Right cardiac atrium (tissue), 5 donors: Measurements from ENCODE around the gene DUSP6. TPM values are rescaled to one million over a fixed set of nuclear protein-coding genes. Genes with fewer than 3 reads are reported as not detected.

Experiments
- ATAC-seq, 2 donors: fragments of 200-7000 bp; cut with Tn5 transposase; one replicate each; pipeline versions ENCODE4 v1.8.0 to v1.9.1; 2020; ENCODE audit warnings: moderate library complexity in 2 of 2, mild to moderate bottlenecking in 1 of 2
- DNase-seq, 3 donors: peaks; one replicate each; pipeline ENCODE4 v3.0.0-alpha.2; 2020
- H3K27ac ChIP-seq: one replicate; pipeline ENCODE4 v1.5.1; 2013; ENCODE audit warnings: mild to moderate bottlenecking, low read length, control low read depth, moderate library complexity
- H3K27me3 ChIP-seq: one replicate; pipeline ENCODE4 v1.6.1; 2013; ENCODE audit not compliant: control insufficient read depth, insufficient read depth
- H3K4me1 ChIP-seq: one replicate; pipeline ENCODE4 v1.6.1; 2013; ENCODE audit warnings: low read length; ENCODE audit not compliant: control insufficient read depth, insufficient read depth
- H3K4me3 ChIP-seq: one replicate; pipeline ENCODE4 v1.5.1; 2013; ENCODE audit warnings: low read length, control low read depth
- H3K9me3 ChIP-seq: one replicate; pipeline ENCODE4 v1.6.1; 2013; ENCODE audit warnings: low read length; ENCODE audit not compliant: control insufficient read depth
- WGBS: extraction: QIAGEN DNeasy Blood & Tissue Kit; methylation state at CpG from one replicate; pipeline ENCODE4 v1.1.7; 2013; 5-methylcytosine and 5-hydroxymethylcytosine counted together
- intact Hi-C, 4 donors: fragments of 100-400 bp; cut with DNase I; formaldehyde crosslinking; loops; one replicate each; pipeline versions ENCODE4 v1.11.0 to v1.14.0; 2022 to 2023
- polyA plus RNA-seq: library from polyadenylated mRNA; stranded (reverse); fragments of 200-250 nt; gene quantifications from one replicate; pipeline ENCODE4 v1.2.3, GENCODE V29; 2013
- total RNA-seq, 4 donors: library from RNA; stranded (reverse); fragmentation: NEBNext Ultra II Directional; extraction: Animal tissue kit (Norgen Biotek cat#: 25700); gene quantifications; one replicate each; pipeline ENCODE4 v1.2.1, GENCODE V29; 2021
- donor health status: healthy with polysubstance abuse.
- donor health status: DM: no; HTN: yes; CAD: no.
- donor health status: DM: no; HTN: no; CAD: no.
- donor health status: DM: no; HTN: yes; CAD: no; lungs with severe emphysema.
- donor health status: DM: yes; HTN: yes; CAD: no.

DUSP6 gene
- total and polyA plus RNA-seq, 5 donors = 18.5 to 27.8 (median 23.5) TPM

DNA sequence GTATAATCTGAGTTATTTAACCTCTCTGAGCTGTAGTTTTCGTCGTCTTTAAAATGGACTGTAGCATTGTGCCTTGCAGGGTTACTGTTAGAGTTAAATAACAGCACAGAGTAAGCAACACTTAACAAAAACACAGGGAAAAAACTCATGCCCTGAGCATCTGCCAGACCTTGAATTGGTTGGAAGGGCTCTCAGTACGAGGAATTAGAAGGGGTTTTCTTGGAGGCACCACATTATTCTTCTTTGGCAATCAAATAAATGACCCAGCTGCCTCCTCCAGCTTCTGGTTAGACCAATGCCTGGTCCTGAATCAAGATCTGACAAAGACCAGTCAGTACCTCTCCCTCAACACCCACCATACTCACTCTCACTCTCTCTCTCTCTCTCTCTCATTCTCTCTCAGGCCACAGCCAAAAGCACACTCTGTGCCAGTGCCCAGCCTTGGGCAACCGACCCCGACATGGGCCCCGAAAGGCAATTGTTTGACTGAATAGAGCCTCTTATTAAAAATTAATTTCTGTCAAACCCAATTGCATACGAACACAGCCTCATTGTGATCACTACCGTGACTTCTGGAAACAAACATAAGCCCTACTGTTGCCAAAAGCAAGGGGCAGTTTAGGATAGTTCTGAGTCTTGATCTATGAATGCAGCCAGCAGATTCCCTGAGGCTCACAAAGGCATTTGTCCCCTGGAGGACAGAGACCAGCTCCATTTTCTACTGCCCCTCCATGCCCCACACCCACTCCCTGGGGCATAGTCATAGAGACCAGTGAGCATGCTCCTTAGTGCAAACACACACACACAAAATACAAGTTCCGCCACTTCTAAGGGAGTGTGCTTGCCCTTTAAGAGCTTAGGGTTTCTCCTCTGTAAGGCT is 23.9 kb downstream of the DUSP6 start:
- no peaks in the 10 kb centered on the region for H3K9me3 ChIP-seq
- WGBS = 65% methylated on average over 9 of the region's 9 CpGs
- no peaks in the 10 kb centered on the region for H3K27me3 ChIP-seq
- ATAC-seq (peak; percentile 37 to 66), DNase-seq (peak in 2 of 3 donors; percentile 28 to 57)
- H3K27ac ChIP-seq = no peak overlapping the region
- no peak overlapping the region for H3K4me3 ChIP-seq
- intact Hi-C loops = no loop called here
- no peaks in the 10 kb centered on the region for H3K4me1 ChIP-seq

DNA sequence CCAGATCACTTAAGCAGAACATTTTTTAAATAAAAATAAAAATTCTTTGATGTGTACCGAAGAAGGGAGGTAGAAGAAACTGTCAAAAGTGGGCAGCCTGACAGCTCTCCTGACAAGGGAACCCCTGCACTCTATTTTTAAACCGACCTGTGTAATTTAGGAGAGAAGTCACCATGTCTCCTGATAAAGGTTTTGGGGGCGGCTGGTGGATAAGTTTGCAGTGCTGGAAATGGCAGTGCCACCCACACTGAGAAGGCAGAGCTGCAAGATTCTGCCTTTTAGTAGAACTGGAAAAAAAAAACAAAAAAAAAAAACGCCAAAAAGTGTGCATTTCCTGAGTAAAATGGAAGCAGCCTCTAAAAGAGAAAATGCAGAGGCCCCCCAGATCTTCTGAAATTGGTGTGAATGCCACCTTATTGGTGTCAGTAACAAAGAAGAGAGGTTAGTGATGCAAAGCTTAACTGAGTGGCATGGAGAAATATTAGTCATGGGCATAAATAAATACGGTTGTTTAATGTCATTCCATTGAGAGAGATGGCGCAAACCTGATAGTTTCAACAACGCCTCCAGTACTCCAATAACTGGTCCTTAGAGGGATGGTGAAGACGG is 24.7 kb downstream of the DUSP6 start:
- Histone ChIP-seq H3K4me3 (no peak overlapping the region), H3K27ac (peak overlapping the region; percentile 32), H3K4me1 (no peaks in the 10 kb centered on the region), H3K27me3 (no peaks in the 10 kb centered on the region), H3K9me3 (no peaks in the 10 kb centered on the region)
- DNase-seq = no peak
- 57% methylated on average over 8 of the region's 8 CpGs for WGBS
- intact Hi-C loops = no loop called here
- ATAC-seq = no peak

DNA sequence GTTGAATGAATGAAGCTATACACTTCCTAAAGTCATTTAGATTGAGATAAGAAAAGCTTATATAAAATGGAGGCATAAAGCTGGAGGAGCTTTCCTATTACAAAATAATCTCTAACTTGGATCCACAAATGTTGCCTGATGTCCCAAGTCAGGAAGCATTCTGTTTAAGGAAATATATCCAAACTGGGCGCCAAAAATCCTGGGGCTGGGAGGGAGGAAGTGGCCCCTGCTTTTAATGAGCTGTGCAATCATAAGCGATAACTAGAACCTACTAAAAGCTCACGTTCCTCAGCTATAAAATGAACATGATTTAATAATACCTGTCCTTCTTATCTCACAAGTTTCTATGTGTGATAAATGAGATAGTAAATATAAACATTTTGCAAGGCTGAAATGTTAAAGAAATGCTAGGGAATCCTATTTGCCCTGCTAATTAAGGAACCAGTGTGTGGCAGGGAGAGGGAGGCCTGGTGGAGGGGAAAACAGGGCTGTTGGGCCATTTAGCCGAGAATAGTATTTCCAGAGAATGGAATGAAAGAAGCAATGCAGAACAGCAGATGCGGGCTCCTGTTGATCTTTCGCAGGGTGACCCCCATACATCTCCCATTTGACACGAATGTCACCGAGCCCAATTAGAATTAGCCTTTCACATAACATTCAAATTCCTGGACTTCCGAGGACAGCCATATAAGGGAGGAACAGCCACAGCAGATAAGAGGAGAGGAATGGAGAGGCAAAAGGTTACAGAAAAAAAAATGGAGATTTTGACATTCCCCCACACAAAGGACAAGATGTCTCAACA is 25.9 kb downstream of the DUSP6 start:
- peak; percentile 59 to 77 for ATAC-seq
- DNase-seq = peak in 1 of 3 donors; percentile 43
- H3K27me3 ChIP-seq = no peaks in the 10 kb centered on the region
- WGBS = 47% methylated on average over 9 of the region's 9 CpGs
- no peak overlapping the region for H3K27ac ChIP-seq
- no peaks in the 10 kb centered on the region for H3K9me3 ChIP-seq
- no peak overlapping the region for H3K4me3 ChIP-seq
- intact Hi-C loops = no loop called here
- H3K4me1 ChIP-seq = no peaks in the 10 kb centered on the region

DNA sequence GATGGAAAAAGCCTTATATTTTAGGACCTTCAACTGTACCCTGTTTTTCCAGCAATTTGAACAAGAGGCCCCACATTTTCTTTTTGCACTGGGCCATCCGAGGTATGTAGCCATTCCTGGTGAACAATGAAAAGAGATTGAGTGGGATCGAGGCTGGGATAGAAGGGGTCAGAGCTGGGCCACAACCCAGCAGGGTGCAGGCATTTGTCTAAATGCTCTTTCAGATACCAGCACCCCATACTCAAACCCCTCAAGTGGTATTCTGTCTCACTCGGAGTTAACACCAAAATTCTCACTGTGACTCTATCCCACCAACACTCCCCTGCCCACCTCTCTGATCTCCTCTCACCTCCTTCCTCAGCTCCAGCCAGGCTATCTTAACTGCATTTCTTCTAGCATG is 26.8 kb downstream of the DUSP6 start:
- Histone ChIP-seq H3K27ac (no peak overlapping the region), H3K4me1 (no peaks in the 10 kb centered on the region), H3K9me3 (no peaks in the 10 kb centered on the region), H3K4me3 (no peak overlapping the region), H3K27me3 (no peaks in the 10 kb centered on the region)
- DNase-seq (no peak), ATAC-seq (no peak)
- intact Hi-C loops = no loop called here
- 89% methylated on average over 3 of the region's 3 CpGs for WGBS

DNA sequence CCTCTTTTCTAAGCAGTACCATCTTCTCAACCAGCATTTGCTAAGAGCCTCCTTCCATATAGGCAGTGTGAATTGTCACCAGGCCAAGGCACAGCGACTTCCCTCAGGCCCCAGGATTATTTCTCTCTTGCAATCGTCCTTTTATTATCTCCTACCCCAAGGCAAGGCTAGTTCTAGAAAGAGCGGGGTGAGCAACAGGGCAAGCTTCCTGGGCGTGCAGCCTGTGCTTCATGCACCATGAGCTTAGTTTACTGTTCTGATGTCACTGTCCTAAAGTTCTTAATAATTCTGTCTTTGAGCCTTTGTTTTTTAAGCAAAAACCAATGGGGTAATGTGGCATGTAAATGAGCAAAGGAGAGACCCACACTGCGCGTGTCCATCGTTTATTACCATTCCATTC is 27.9 kb downstream of the DUSP6 start:
- ATAC-seq = no peak
- Histone ChIP-seq H3K4me3 (no peak overlapping the region), H3K27me3 (no peaks in the 10 kb centered on the region), H3K9me3 (no peaks in the 10 kb centered on the region), H3K4me1 (no peaks in the 10 kb centered on the region), H3K27ac (no peak overlapping the region)
- WGBS = 81% methylated on average over 7 of the region's 7 CpGs
- intact Hi-C loops = no loop called here
- no peak for DNase-seq

DNA sequence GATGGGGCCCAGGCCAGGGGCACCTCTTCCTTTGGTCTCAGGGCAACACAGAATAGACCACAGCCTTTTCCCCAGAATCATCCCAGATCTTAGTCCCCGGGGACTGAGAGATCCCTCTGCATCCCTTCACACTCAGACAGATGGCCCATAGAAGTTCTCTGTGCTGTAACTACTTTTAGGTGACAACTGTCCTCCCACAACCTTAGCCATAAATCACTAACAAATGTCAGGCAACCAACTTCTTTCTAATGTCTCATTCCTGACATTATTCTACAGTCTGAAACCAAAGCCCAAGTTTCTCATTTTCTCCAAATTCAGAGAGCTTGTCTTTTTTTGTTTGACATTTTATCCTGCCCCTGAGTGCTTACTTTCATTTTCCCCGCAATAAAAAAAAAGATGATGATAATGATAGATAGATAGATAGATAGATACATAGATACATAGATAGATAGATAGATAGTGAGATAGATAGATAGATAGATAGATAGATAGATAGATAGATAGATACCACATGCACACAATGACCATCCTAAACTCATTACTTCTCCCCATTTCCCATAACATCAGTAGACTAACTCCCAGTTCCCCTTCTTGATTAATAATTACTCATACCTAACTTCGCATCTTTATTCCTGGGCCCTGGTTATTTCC is 28.6 kb downstream of the DUSP6 start:
- 87% methylated on average over 3 of the region's 3 CpGs for WGBS
- intact Hi-C loops = no loop called here
- no peak for DNase-seq

DNA sequence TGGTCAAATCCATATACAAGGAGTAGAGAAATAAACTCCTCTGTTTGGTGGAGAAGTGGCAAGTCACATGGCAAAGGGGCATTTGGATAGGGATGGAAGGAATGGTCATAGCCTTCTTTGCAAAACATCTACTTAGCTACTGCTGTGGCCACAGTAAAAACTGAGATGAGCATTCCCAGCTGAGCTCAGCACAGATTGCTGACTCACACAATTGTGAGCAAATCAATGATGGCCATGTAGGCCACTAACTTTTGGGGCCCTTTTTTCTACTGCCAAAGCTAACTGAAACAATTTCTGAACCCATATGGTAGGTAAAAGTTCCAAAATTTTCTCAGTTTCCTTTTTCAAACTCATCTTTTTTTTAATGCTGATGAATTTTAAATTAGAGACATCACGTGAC is 31.6 kb downstream of the DUSP6 start:
- no peak overlapping the region for H3K27ac ChIP-seq
- no peaks in the 10 kb centered on the region for H3K27me3 ChIP-seq
- no peaks in the 10 kb centered on the region for H3K9me3 ChIP-seq
- no peak for DNase-seq
- 97% methylated on average over 1 of the region's 1 CpG for WGBS
- peaks cover 2% of the 10 kb centered on the region for H3K4me1 ChIP-seq
- intact Hi-C loops = no loop called here
- ATAC-seq = no peak
- no peak overlapping the region for H3K4me3 ChIP-seq

More for the DNA sequence above, 28.6 kb downstream of the DUSP6 start:
- Histone ChIP-seq H3K27me3 (no peaks in the 10 kb centered on the region), H3K4me1 (peaks cover 2% of the 10 kb centered on the region), H3K27ac (no peak overlapping the region), H3K9me3 (no peaks in the 10 kb centered on the region), H3K4me3 (no peak overlapping the region)
- ATAC-seq = no peak

DNA sequence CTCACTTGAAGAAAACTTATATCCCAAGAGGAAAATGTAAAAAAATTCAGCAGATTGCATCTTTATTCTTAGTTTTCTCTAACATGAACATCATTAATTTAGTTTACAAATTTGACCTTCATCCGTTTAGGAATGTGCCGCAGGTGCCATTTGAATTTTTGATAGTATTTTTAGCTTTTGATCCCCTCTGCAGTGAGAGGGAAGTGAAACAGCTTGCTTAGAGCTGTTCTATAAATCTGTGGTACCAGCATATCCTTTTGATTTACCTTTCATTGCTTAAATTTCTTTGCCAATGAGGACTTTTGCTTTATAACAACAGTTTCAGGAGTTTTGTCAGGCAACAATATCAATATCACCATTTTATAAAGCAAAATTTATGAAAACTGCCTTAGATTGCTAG is 32.7 kb downstream of the DUSP6 start:
- ATAC-seq = no peak
- Histone ChIP-seq H3K27me3 (no peaks in the 10 kb centered on the region), H3K4me3 (no peak overlapping the region), H3K9me3 (no peaks in the 10 kb centered on the region), H3K27ac (no peak overlapping the region), H3K4me1 (peaks cover 2% of the 10 kb centered on the region)
- WGBS = 78% methylated on average over 2 of the region's 2 CpGs
- no peak for DNase-seq
- intact Hi-C loops = no loop called here

DNA sequence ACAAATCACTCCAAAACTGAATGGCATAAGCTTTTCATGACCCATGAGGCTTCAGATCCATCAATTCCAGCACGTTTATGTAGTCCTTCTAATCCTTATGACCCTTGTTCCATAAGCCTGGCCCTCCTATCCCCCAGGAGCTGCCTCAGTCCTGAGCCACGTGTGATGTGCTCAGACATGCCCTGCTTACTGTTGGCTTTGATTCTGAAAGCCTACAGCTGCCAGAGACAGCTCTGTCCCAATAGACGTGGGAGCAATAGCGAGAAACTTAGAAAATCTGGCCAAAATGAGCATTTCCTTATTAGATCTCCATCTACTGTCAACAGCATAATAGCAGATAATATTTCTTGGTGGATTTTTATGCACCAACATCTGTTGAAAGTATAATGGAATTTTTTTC is 33.2 kb downstream of the DUSP6 start:
- H3K4me1 ChIP-seq = peaks cover 2% of the 10 kb centered on the region
- intact Hi-C loops = no loop called here
- DNase-seq (peak in 2 of 3 donors; percentile 23 to 42), ATAC-seq (peak; percentile 47 to 51)
- no peak overlapping the region for H3K27ac ChIP-seq
- 39% methylated on average over 4 of the region's 4 CpGs for WGBS
- H3K27me3 ChIP-seq = no peaks in the 10 kb centered on the region
- no peaks in the 10 kb centered on the region for H3K9me3 ChIP-seq
- H3K4me3 ChIP-seq = no peak overlapping the region

DNA sequence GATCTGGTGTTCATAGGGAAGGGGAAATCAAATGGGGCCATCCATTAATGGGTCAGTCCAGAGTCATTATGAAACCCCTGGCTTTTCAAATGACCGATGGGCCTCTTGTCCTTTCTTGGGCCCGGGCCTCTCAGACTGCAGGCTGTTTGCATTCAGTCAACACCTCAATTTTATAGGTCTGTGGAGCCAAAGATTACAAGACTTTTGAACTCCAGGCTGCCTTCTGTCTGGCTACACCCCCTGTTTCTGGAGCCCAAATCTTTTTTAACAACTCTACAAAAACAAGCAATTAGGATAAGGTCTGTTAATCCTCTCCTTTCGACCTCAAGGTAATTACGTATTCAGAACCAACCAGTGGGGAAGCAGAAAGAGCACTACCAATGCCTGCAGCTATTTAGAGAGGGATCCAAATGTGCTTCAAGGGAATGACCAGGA is 35.6 kb downstream of the DUSP6 start:
- WGBS = 46% methylated on average over 4 of the region's 4 CpGs
- no peaks in the 10 kb centered on the region for H3K9me3 ChIP-seq
- H3K27me3 ChIP-seq = no peaks in the 10 kb centered on the region
- intact Hi-C loops = no loop called here
- peak overlapping the region; percentile 28 for H3K27ac ChIP-seq
- DNase-seq (no peak), ATAC-seq (peak; percentile 40 to 57)
- peaks cover 2% of the 10 kb centered on the region for H3K4me1 ChIP-seq
- no peak overlapping the region for H3K4me3 ChIP-seq
